K562 (cell line): ENCODE data around the gene DCP1B. TPM values are rescaled to one million over a fixed set of nuclear protein-coding genes. Genes with fewer than 3 reads are reported as not detected.
A peak's percentile ranks its signal among the peaks of the same experiment; 100 is the strongest.

Experiments
- ATAC-seq: fragments of 200-7000 bp; cut with Tn5 transposase; 3 replicates; pipeline ENCODE4 v1.9.1; 2020; ENCODE audit warnings: moderate library complexity
- BruUV-seq: library from RNA; stranded (reverse); fragments of 400-500 nt; replicated peaks from 2 replicates; lab custom pipeline; 2021; lab: Mats Ljungman, UMichigan
- CTCF ChIA-PET: fragments of 300-600 bp; formaldehyde crosslinking; extraction: SDS; loops from one replicate; lab custom pipeline; 2021; ENCODE audit warnings: low intra/inter-chr PET ratio; lab: Yijun Ruan, JAX
- POLR2A ChIA-PET: fragments of 300-600, 350-650 bp; sonication (Branson Sonifier 250); formaldehyde crosslinking; extraction: SDS; loops from one replicate; lab custom pipeline; 2021; ENCODE audit warnings: antibody characterized with exemption, inconsistent platforms; lab: Yijun Ruan, JAX
- DNase-seq, 4 experiments: peaks; one replicate each; pipeline versions ENCODE4 v3.0.0 to v3.0.0-alpha.2; 2011 to 2018; ENCODE audit warnings: low spot score in 3 of 4, mixed read lengths in 3 of 4; ENCODE audit errors: extremely low read depth in 1 of 4
- FAIRE-seq: peaks from 2 replicates; lab custom pipeline; 2011; peaks lifted over from hg19 to GRCh38; lab: Jason Lieb, UNC
- H2AFZ ChIP-seq: 2 replicates; pipeline ENCODE4 v1.6.0; 2011; ENCODE audit warnings: low read depth, low read length, control low read depth, inconsistent platforms
- H3K27ac ChIP-seq: fragments of 200-600 bp; 3 replicates; pipeline ENCODE4 v1.8.0; 2011; ENCODE audit warnings: low read depth, mild to moderate bottlenecking, control low read depth, inconsistent platforms, low read length, moderate library complexity, mixed read lengths; ENCODE audit errors: extremely low read depth
- H3K27me3 ChIP-seq, 2 experiments: fragments of 300-600 bp in 1 of 2; 2 replicates in 1 of 2; 3 replicates in 1 of 2; pipeline versions ENCODE4 v1.6.0 to v1.8.0; 2011; ENCODE audit warnings: inconsistent platforms in 2 of 2, low read length in 2 of 2, mild to moderate bottlenecking in 1 of 2, mixed read lengths in 1 of 2, moderate library complexity in 1 of 2; ENCODE audit not compliant: control insufficient read depth in 2 of 2, insufficient read depth in 2 of 2
- H3K36me3 ChIP-seq: fragments of 300-600 bp; 3 replicates; pipeline ENCODE4 v1.8.0; 2011; ENCODE audit warnings: mild to moderate bottlenecking, low read length, inconsistent platforms; ENCODE audit not compliant: control insufficient read depth, insufficient read depth
- H3K4me1 ChIP-seq, 2 experiments: fragments of 200-600 bp in 1 of 2; replicated peaks in 1 of 2; 2 replicates in 1 of 2; 3 replicates in 1 of 2; pipeline versions ENCODE4 v1.5.1 to v1.8.0; 2011; ENCODE audit warnings: inconsistent platforms in 2 of 2, low read length in 2 of 2, mild to moderate bottlenecking in 1 of 2, mixed read lengths in 1 of 2, moderate library complexity in 1 of 2; ENCODE audit not compliant: control insufficient read depth in 2 of 2, insufficient read depth in 2 of 2
- H3K4me2 ChIP-seq: 2 replicates; pipeline ENCODE4 v1.6.1; 2011; ENCODE audit warnings: low read length, control low read depth, inconsistent platforms, mixed read lengths; ENCODE audit not compliant: insufficient read depth
- H3K4me3 ChIP-seq: fragments of 200-600 bp; sonication (generic), shearing (Covaris generic); 2 replicates; pipeline ENCODE4 v1.5.1; 2016; ENCODE audit warnings: control low read depth, inconsistent platforms
- H3K79me2 ChIP-seq: fragments of 200-600 bp; 3 replicates; pipeline ENCODE4 v1.8.0; 2011; ENCODE audit warnings: low read length, inconsistent platforms; ENCODE audit not compliant: control insufficient read depth, insufficient read depth
- H3K9ac ChIP-seq, 2 experiments: 2 replicates each; pipeline versions ENCODE4 v1.6.0 to v1.6.1; 2011; ENCODE audit warnings: low read depth in 2 of 2, low read length in 2 of 2, control low read depth in 1 of 2, inconsistent platforms in 1 of 2, mild to moderate bottlenecking in 1 of 2, mixed read lengths in 1 of 2; ENCODE audit not compliant: insufficient read depth in 1 of 2
- H3K9me1 ChIP-seq: one replicate; pipeline ENCODE4 v1.6.0; 2011; ENCODE audit warnings: inconsistent platforms, mild to moderate bottlenecking, low read length, moderate library complexity; ENCODE audit not compliant: control insufficient read depth, insufficient read depth
- H3K9me3 ChIP-seq: replicated peaks from 2 replicates; pipeline ENCODE4 v1.5.1; 2011; ENCODE audit warnings: low read depth, low read length, inconsistent platforms; ENCODE audit not compliant: control insufficient read depth, insufficient read depth
- H4K20me1 ChIP-seq: replicated peaks from 2 replicates; pipeline ENCODE4 v1.6.1; 2011; ENCODE audit warnings: low read length, inconsistent platforms, mixed read lengths; ENCODE audit not compliant: control insufficient read depth, insufficient read depth
- C11orf30 ChIP-seq: fragments of 450-650 bp; IDR thresholded peaks from 2 replicates; pipeline ENCODE4 v1.6.1; 2016; ENCODE audit warnings: low read depth, mild to moderate bottlenecking
- CCAR2 ChIP-seq: fragments of 200-400 bp; formaldehyde crosslinking; IDR thresholded peaks from 2 replicates; pipeline ENCODE4 v1.6.1; 2017; ENCODE audit warnings: mild to moderate bottlenecking, low read depth, low read length
- EHMT2 ChIP-seq: fragments of 450-650 bp; IDR thresholded peaks from 2 replicates; pipeline ENCODE4 v1.6.1; 2018; ENCODE audit warnings: antibody characterized with exemption
- FOXK2 ChIP-seq, 2 experiments: fragments of 450-650 bp; IDR thresholded peaks in 1 of 2; conservative IDR thresholded peaks in 1 of 2; 2 replicates each; pipeline ENCODE4 v1.6.1; 2016; ENCODE audit warnings: low read depth in 2 of 2, mild to moderate bottlenecking in 1 of 2
- GTF2A2 ChIP-seq: IDR thresholded peaks from 2 replicates; pipeline ENCODE4 v1.6.1; 2016; ENCODE audit warnings: mild to moderate bottlenecking, missing genetic modification characterization, missing compliant biosample characterization
- HLTF ChIP-seq: fragments of 450-650 bp; IDR thresholded peaks from 2 replicates; pipeline ENCODE4 v1.6.1; 2016
- MAFF ChIP-seq: IDR thresholded peaks from 2 replicates; pipeline ENCODE4 v1.6.1; 2012; ENCODE audit warnings: low read length, improper control_type of control experiment
- MAFG ChIP-seq: fragments of 450-650 bp; conservative IDR thresholded peaks from 2 replicates; pipeline ENCODE4 v1.6.1; 2016; ENCODE audit warnings: missing genetic modification characterization, missing compliant biosample characterization
- MAFK ChIP-seq: IDR thresholded peaks from 2 replicates; pipeline ENCODE4 v1.6.1; 2011; ENCODE audit warnings: low read length, improper control_type of control experiment
- XRCC4 ChIP-seq: IDR thresholded peaks from one replicate; pipeline ENCODE4 v1.6.1; 2011; ENCODE audit not compliant: insufficient read depth, insufficient read length; ENCODE audit errors: extremely low read depth
- ZFX ChIP-seq: sonication (generic); formaldehyde crosslinking; IDR thresholded peaks from 2 replicates; pipeline ENCODE4 v1.8.0; 2022; ENCODE audit warnings: mild to moderate bottlenecking, missing genetic modification reagents, moderate library complexity
- ZNF134 ChIP-seq: fragments of 250-450 bp; sonication (Bioruptor Pico); conservative IDR thresholded peaks from 2 replicates; pipeline ENCODE4 v1.4.0; 2020
- ZNF316 ChIP-seq: fragments of 450-650 bp; IDR thresholded peaks from 2 replicates; pipeline ENCODE4 v1.6.1; 2016
- ZNF431 ChIP-seq: sonication (generic); formaldehyde crosslinking; IDR thresholded peaks from 2 replicates; pipeline ENCODE4 v1.8.0; 2022; ENCODE audit warnings: mild to moderate bottlenecking, missing genetic modification reagents
- ZNF583 ChIP-seq: fragments of 250-450 bp; sonication (Bioruptor Pico); IDR thresholded peaks from 2 replicates; pipeline ENCODE4 v1.4.0; 2020
- ZNF76 ChIP-seq: fragments of 250-450 bp; sonication (Bioruptor Pico); IDR thresholded peaks from 2 replicates; pipeline ENCODE4 v1.4.0; 2020; ENCODE audit warnings: mild to moderate bottlenecking, moderate library complexity, borderline replicate concordance
- ZNF766 ChIP-seq: fragments of 200-800 bp; sonication (Bioruptor generic); conservative IDR thresholded peaks from 2 replicates; pipeline ENCODE4 v1.6.1; 2016; ENCODE audit warnings: missing genetic modification characterization, missing compliant biosample characterization
- ZNF79 ChIP-seq: fragments of 250-450 bp; sonication (Bioruptor Pico); IDR thresholded peaks from 2 replicates; pipeline ENCODE4 v1.4.0; 2020; ENCODE audit warnings: low read depth, mild to moderate bottlenecking, moderate library complexity
- WGBS: fragments of 100-300 bp; shearing (Covaris generic); methylation state at CpG from one replicate; pipeline ENCODE4 v1.1.6; 2016; ENCODE audit warnings: low coverage, mixed read lengths; ENCODE audit not compliant: insufficient coverage; ENCODE audit errors: missing lambda C conversion rate; 5-methylcytosine and 5-hydroxymethylcytosine counted together
- in situ Hi-C: fragments of 300-500 bp; cut with MboI; formaldehyde crosslinking; loops from 4 replicates; pipeline ENCODE4 v1.15.0; 2018; ENCODE audit warnings: inconsistent platforms, mixed read lengths
- intact Hi-C: fragments of 100-400 bp; cut with micrococcal nuclease; formaldehyde crosslinking; loops from 2 replicates; pipeline ENCODE4 v1.14.2; 2022
- polyA plus RNA-seq, 8 experiments: library from polyadenylated mRNA; depleted of rRNA in 4 of 8; stranded (reverse) in 5 of 8; unstranded in 3 of 8; fragments of >200 nt; fragmentation: Nextera tagmentation in 2 of 8; fragmentation: Illumina TruSeq in 1 of 8; extraction: Ambion mirVana in 2 of 8; extraction: Trizol in 1 of 8; gene quantifications; 2 replicates each; pipeline versions ENCODE4 v1.2.1 to v1.2.3, GENCODE V29; 2011 to 2014; ENCODE audit warnings: inconsistent platforms in 1 of 8, missing spikeins in 1 of 8
- total RNA-seq, 7 experiments: library from RNA; depleted of rRNA in 6 of 7; stranded (reverse); fragments of >200 nt in 6 of 7; fragmentation: Illumina TruSeq in 2 of 7; extraction: Trizol in 2 of 7; gene quantifications; 2 replicates each; pipeline versions ENCODE4 v1.2.1 to v1.2.3, GENCODE V29; 2011 to 2021; ENCODE audit warnings: low replicate concordance in 1 of 7

DCP1B gene
- total and polyA plus RNA-seq, 9 of the 15 experiments (the other 6 are each of a cell fraction or from before 2014, with no cell fraction given), result 0.83 to 7.3 (median 3.4) TPM

GRCh38 chr12:2046957-2047356 is 42.7 kb upstream of the DCP1B start:
- in situ Hi-C loops (no loop called here), intact Hi-C loops (no loop called here)
- H3K4me1 ChIP-seq, result no peaks in the 10 kb centered on the region
- H2AFZ ChIP-seq, result no peak overlapping the region
- ATAC-seq (no peak), DNase-seq (no peak), FAIRE-seq (no peak)
- H3K9ac ChIP-seq, result no peak overlapping the region
- BruUV-seq, result no TSS peak
- H3K36me3 ChIP-seq, result no peaks in the 10 kb centered on the region
- TF ChIP-seq XRCC4 (no peak), HLTF (no peak), ZNF766 (CRISPR knock-in tag) (no peak), ZNF583 (CRISPR knock-in tag) (no peak), MAFG (peak; percentile 68), FOXK2 (conservative IDR thresholded peaks at IDR 0.05 in 1 of 2, IDR thresholded peaks at IDR 0.05 in 1 of 2; ENCODE audit: low read depth in 2 of 2) (no peak), MAFK (peak; percentile 87), MAFF (peak; percentile 83), CCAR2 (no peak), GTF2A2 (tag) (no peak), ZFX (no peak), ZNF316 (peak; percentile 75), EHMT2 (no peak), ZNF79 (no peak), C11orf30 (peak; percentile 66; the same call in 1 of the 2 replicates), ZNF431 (CRISPR knock-in tag) (no peak), ZNF134 (CRISPR knock-in tag) (no peak), ZNF76 (CRISPR knock-in tag) (no peak)
- H3K27ac ChIP-seq, result no peak overlapping the region
- no peaks in the 10 kb centered on the region for H3K79me2 ChIP-seq
- H3K4me2 ChIP-seq, result no peak overlapping the region
- no peak overlapping the region for H3K4me3 ChIP-seq
- H4K20me1 ChIP-seq, result no peaks in the 10 kb centered on the region
- ChIA-PET POLR2A (no interaction called here), CTCF (no interaction called here)
- H3K9me1 ChIP-seq, result no peaks in the 10 kb centered on the region
- peaks cover 5 to 8% of the 10 kb centered on the region in 2 experiments; a peak in 3 of 5 replicates for H3K27me3 ChIP-seq
- 0% methylated on average over 4 of the region's 4 CpGs for WGBS
- H3K9me3 ChIP-seq, result no peaks in the 10 kb centered on the region
